K562 (cell line): ENCODE data around the gene NTRK1. TPM values are rescaled to one million over a fixed set of nuclear protein-coding genes. Genes with fewer than 3 reads are reported as not detected.

Experiments used
- CBFB ChIP-seq: sonication (generic); formaldehyde crosslinking; IDR thresholded peaks from 2 replicates; pipeline ENCODE4 v1.4.0; 2020; ENCODE audit warnings: mild to moderate bottlenecking, missing genetic modification reagents
- GMEB1 ChIP-seq: fragments of 250-450 bp; sonication (Bioruptor Pico); IDR thresholded peaks from 2 replicates; pipeline ENCODE4 v1.4.0; 2020; ENCODE audit warnings: mild to moderate bottlenecking
- MLLT1 ChIP-seq, 2 experiments: fragments of 450-650 bp; IDR thresholded peaks; 2 replicates each; pipeline ENCODE4 v1.6.1; 2016
- RAD21 ChIP-seq, 2 experiments: fragments of 250-450 bp in 1 of 2; fragments of 450-650 bp in 1 of 2; sonication (Bioruptor Pico) in 1 of 2; formaldehyde crosslinking in 1 of 2; IDR thresholded peaks in 1 of 2; conservative IDR thresholded peaks in 1 of 2; 2 replicates each; pipeline versions ENCODE4 v1.4.0 to v1.8.0; 2020 to 2022; ENCODE audit warnings: mild to moderate bottlenecking in 2 of 2, moderate library complexity in 1 of 2
- RNF219 ChIP-seq: fragments of 250-450 bp; sonication (Bioruptor Pico); IDR thresholded peaks from 2 replicates; pipeline ENCODE4 v1.5.0; 2022; ENCODE audit warnings: mild to moderate bottlenecking
- TARDBP ChIP-seq: fragments of 450-650 bp; IDR thresholded peaks from 2 replicates; pipeline ENCODE4 v1.6.1; 2016
- polyA plus RNA-seq, 8 experiments: library from polyadenylated mRNA; depleted of rRNA in 4 of 8; stranded (reverse) in 5 of 8; unstranded in 3 of 8; fragments of >200 nt; fragmentation: Nextera tagmentation in 2 of 8; fragmentation: Illumina TruSeq in 1 of 8; extraction: Ambion mirVana in 2 of 8; extraction: Trizol in 1 of 8; gene quantifications; 2 replicates each; pipeline versions ENCODE4 v1.2.1 to v1.2.3, GENCODE V29; 2011 to 2014; ENCODE audit warnings: inconsistent platforms in 1 of 8, missing spikeins in 1 of 8
- total RNA-seq, 7 experiments: library from RNA; depleted of rRNA in 6 of 7; stranded (reverse); fragments of >200 nt in 6 of 7; fragmentation: Illumina TruSeq in 2 of 7; extraction: Trizol in 2 of 7; gene quantifications; 2 replicates each; pipeline versions ENCODE4 v1.2.1 to v1.2.3, GENCODE V29; 2011 to 2021; ENCODE audit warnings: low replicate concordance in 1 of 7

NTRK1 gene
- total and polyA plus RNA-seq, 9 of the 15 experiments (the other 6 are each of a cell fraction or from before 2014, with no cell fraction given) = 0.46 to 30.0 (median 7.9) TPM

- TF ChIP-seq RNF219 (CRISPR knock-in tag) (no peak), TARDBP (no peak), RAD21 (CRISPR knock-in tag; conservative IDR thresholded peaks at IDR 0.05 in 1 of 2, IDR thresholded peaks at IDR 0.05 in 1 of 2) (peak; percentile 37 to 44), CBFB (CRISPR knock-in tag) (0 out of 2 replicates have a peak, but pooled peaks have one; percentile 69), GMEB1 (no peak), MLLT1 (IDR thresholded peaks at IDR 0.05) (no peak)
Measured at GRCh38 chr1:156813750-156814570, 46.7 kb upstream of the NTRK1 start (continued).
